Endothelial cell (in vitro differentiated cells): Measurements from ENCODE around the gene MEIS1. TPM values are rescaled to one million over a fixed set of nuclear protein-coding genes. Genes with fewer than 3 reads are reported as not detected.

Experiments
- DNase-seq: peaks from one replicate; pipeline ENCODE4 v3.0.0; 2021; ENCODE audit warnings: low spot score
- H3K27ac Mint-ChIP-seq: one replicate; pipeline ENCODE4 v1.8.0; 2021; ENCODE audit warnings: mixed read lengths, inconsistent platforms; ENCODE audit not compliant: unreplicated experiment
- H3K27me3 Mint-ChIP-seq: one replicate; pipeline ENCODE4 v1.8.0; 2021; ENCODE audit warnings: mild to moderate bottlenecking, moderate library complexity, mixed read lengths, inconsistent platforms; ENCODE audit not compliant: unreplicated experiment
- H3K36me3 Mint-ChIP-seq: one replicate; pipeline ENCODE4 v1.8.0; 2021; ENCODE audit warnings: mild to moderate bottlenecking, low read depth, mixed read lengths, inconsistent platforms; ENCODE audit not compliant: unreplicated experiment
- H3K4me1 Mint-ChIP-seq: one replicate; pipeline ENCODE4 v1.8.0; 2021; ENCODE audit warnings: mild to moderate bottlenecking, mixed read lengths, inconsistent platforms; ENCODE audit not compliant: unreplicated experiment
- H3K4me3 Mint-ChIP-seq: one replicate; pipeline ENCODE4 v1.8.0; 2021; ENCODE audit warnings: mild to moderate bottlenecking, mixed read lengths, inconsistent platforms; ENCODE audit not compliant: unreplicated experiment
- H3K9me3 Mint-ChIP-seq: one replicate; pipeline ENCODE4 v1.8.0; 2021; ENCODE audit warnings: mixed read lengths, inconsistent platforms; ENCODE audit not compliant: unreplicated experiment
- CTCF ChIP-seq: fragments of 200-600 bp; sonication (generic); IDR thresholded peaks from one replicate; pipeline ENCODE4 v1.5.0; 2021; ENCODE audit warnings: antibody characterized with exemption; ENCODE audit not compliant: unreplicated experiment
- total RNA-seq: library from RNA; stranded (reverse); fragmentation: NEBNext Ultra II Directional; extraction: Animal tissue kit (Norgen Biotek cat#: 25700); gene quantifications from one replicate; pipeline ENCODE4 v1.2.1, GENCODE V29; 2021; ENCODE audit not compliant: unreplicated experiment

Gene MEIS1
- total RNA-seq, 1 donor from 2014 or later: 13.3 TPM

DNA sequence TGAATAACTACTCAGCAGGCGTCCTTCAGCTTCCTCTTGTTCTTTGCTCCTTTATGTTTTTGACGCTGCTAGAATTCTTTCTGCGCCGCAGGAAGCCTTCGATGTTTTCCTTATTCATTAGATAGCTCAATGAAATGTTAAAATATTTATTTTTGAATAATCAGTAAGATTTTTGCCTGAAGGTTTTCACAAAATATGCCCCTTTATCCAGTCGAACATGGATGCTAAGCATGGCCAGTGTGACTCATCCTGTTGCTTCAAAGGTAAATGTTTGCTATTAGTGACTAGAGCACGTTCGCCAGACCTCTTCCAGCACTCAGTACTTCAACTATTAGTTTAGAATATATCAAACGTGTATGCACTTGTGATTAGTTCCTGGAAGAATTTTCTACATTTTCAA lies 7.6 kb upstream of the MEIS1 start:
- DNase-seq: no peak
- no peak for TF ChIP-seq CTCF
- H3K27ac Mint-ChIP-seq: no peak overlapping the region
- peaks cover 24% of the 10 kb centered on the region for H3K4me1 Mint-ChIP-seq
- H3K4me3 Mint-ChIP-seq: peak overlapping the region; percentile 85
- peaks cover 12% of the 10 kb centered on the region for H3K27me3 Mint-ChIP-seq
- H3K36me3 Mint-ChIP-seq: peaks cover 3% of the 10 kb centered on the region
- H3K9me3 Mint-ChIP-seq: no peaks in the 10 kb centered on the region

DNA sequence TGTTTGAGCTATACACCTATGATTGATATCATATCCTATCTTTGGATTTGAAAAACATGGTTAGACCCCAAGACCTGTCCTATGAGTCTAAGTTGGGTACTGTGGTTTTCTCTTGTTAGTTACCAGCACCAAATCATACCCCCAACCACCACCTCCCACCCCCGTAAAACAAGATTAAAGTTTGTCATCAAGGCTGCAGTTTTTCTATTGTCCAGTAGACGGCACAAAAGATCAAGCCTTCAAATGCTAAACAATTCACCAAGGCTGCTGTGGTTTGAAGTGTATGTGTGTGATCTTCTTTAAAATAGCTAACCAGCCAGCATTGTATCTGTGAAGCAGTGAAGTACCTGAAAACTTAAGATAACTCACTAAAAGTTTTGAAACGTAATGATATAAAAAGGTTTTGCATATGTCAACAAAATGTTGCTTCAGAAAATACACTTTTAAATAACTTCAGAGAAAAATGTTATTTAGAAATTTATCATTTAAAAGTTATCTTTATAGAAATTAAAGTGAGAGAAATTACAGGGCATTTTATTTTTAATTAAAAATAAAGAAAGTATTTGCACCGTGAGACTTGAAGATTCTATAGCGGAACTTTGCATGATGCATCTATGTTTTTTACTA lies 5.8 kb upstream of the MEIS1 start:
- Mint-ChIP-seq H3K9me3 (no peaks in the 10 kb centered on the region), H3K4me1 (peaks cover 33% of the 10 kb centered on the region), H3K27me3 (peaks cover 14% of the 10 kb centered on the region), H3K4me3 (no peak overlapping the region), H3K27ac (no peak overlapping the region), H3K36me3 (peaks cover 3% of the 10 kb centered on the region)
- DNase-seq: peak; percentile 40
- TF ChIP-seq CTCF: peak; percentile 95

- H3K36me3 Mint-ChIP-seq: peaks cover 3% of the 10 kb centered on the region
- H3K4me1 Mint-ChIP-seq: peaks cover 31% of the 10 kb centered on the region
- H3K27me3 Mint-ChIP-seq: peaks cover 19% of the 10 kb centered on the region
- no peak for DNase-seq
- H3K9me3 Mint-ChIP-seq: no peaks in the 10 kb centered on the region
- TF ChIP-seq CTCF: no peak
- no peak overlapping the region for H3K27ac Mint-ChIP-seq
- H3K4me3 Mint-ChIP-seq: no peak overlapping the region
These were observed 5.0 kb upstream of the MEIS1 start for GRCh38 chr2:66429693-66430504.

GRCh38 chr2:66430505-66431273 lies 4.2 kb upstream of the MEIS1 start:
- Mint-ChIP-seq H3K4me1 (peaks cover 27% of the 10 kb centered on the region), H3K27me3 (peaks cover 15% of the 10 kb centered on the region), H3K4me3 (no peak overlapping the region), H3K9me3 (no peaks in the 10 kb centered on the region), H3K36me3 (peaks cover 3% of the 10 kb centered on the region), H3K27ac (no peak overlapping the region)
- no peak for DNase-seq
- no peak for TF ChIP-seq CTCF
